A673 (cell line): ENCODE data around the gene VSIG10L. TPM values are rescaled to one million over a fixed set of nuclear protein-coding genes. Genes with fewer than 3 reads are reported as not detected.

Source experiments
- BruUV-seq: library from RNA; stranded (reverse); fragments of 400-500 nt; replicated peaks from 2 replicates; lab custom pipeline; 2021; lab: Mats Ljungman, UMichigan
- CTCF ChIA-PET: fragments of 300-600 bp; sonication (Branson Sonifier 250); formaldehyde crosslinking; loops from one replicate; lab custom pipeline; 2022; ENCODE audit warnings: antibody characterized with exemption; lab: Charles Lee
- POLR2A ChIA-PET: fragments of 300-600 bp; sonication (Branson Sonifier 250); formaldehyde crosslinking; loops from one replicate; lab custom pipeline; 2022; ENCODE audit warnings: antibody characterized with exemption; ENCODE audit not compliant: low non-redundant PET; lab: Charles Lee
- DNase-seq: peaks from one replicate; pipeline ENCODE4 v3.0.0-alpha.2; 2015; ENCODE audit warnings: low spot score
- H3K27ac ChIP-seq: fragments of 200-600 bp; sonication (generic); 2 replicates; pipeline ENCODE4 v1.5.1; 2016; ENCODE audit warnings: mixed run types, low read depth, mild to moderate bottlenecking, mixed read lengths, antibody characterized with exemption, low read length; ENCODE audit not compliant: poor library complexity, severe bottlenecking
- H3K27me3 ChIP-seq: fragments of 200-600 bp; sonication (generic); replicated peaks from 2 replicates; pipeline ENCODE4 v1.6.1; 2017; ENCODE audit warnings: mixed run types, low read depth, mild to moderate bottlenecking, mixed read lengths, antibody characterized with exemption, low read length; ENCODE audit not compliant: insufficient read depth, poor library complexity
- H3K36me3 ChIP-seq: fragments of 200-600 bp; sonication (generic); 2 replicates; pipeline ENCODE4 v1.6.1; 2016; ENCODE audit warnings: mixed run types, mild to moderate bottlenecking, mixed read lengths, antibody characterized with exemption, low read length; ENCODE audit not compliant: insufficient read depth, poor library complexity, severe bottlenecking
- H3K4me1 ChIP-seq: fragments of 200-600 bp; sonication (generic); 2 replicates; pipeline ENCODE4 v1.6.1; 2017; ENCODE audit warnings: mixed run types, mild to moderate bottlenecking, mixed read lengths, antibody characterized with exemption, low read length; ENCODE audit not compliant: insufficient read depth, poor library complexity, severe bottlenecking
- H3K4me3 ChIP-seq: fragments of 200-600 bp; sonication (generic); 2 replicates; pipeline ENCODE4 v1.5.1; 2016; ENCODE audit warnings: low read depth, mixed run types, mild to moderate bottlenecking, mixed read lengths, low read length; ENCODE audit not compliant: poor library complexity, severe bottlenecking
- H3K9me3 ChIP-seq: fragments of 200-600 bp; sonication (generic); 2 replicates; pipeline ENCODE4 v1.6.1; 2016; ENCODE audit warnings: mixed run types, low read depth, mild to moderate bottlenecking, mixed read lengths, antibody characterized with exemption, low read length; ENCODE audit not compliant: poor library complexity, severe bottlenecking
- EZH2 ChIP-seq: fragments of 200-600 bp; sonication (generic); IDR thresholded peaks from 2 replicates; pipeline ENCODE4 v1.6.1; 2017; ENCODE audit warnings: borderline replicate concordance, low read depth, mild to moderate bottlenecking, mixed read lengths, antibody characterized with exemption, low read length; ENCODE audit not compliant: poor library complexity, severe bottlenecking
- intact Hi-C: fragments of 100-400 bp; cut with micrococcal nuclease; formaldehyde crosslinking; loops from one replicate; pipeline ENCODE4 v1.10.0; 2022; ENCODE audit not compliant: unreplicated experiment
- total RNA-seq: library from RNA; stranded (reverse); gene quantifications from 2 replicates; pipeline ENCODE4 v1.2.3, GENCODE V29; 2021
- TF ChIP-seq, protein P1 (sequence below): fragments of 300-800, 200-600 bp; sonication (generic); conservative IDR thresholded peaks from 2 replicates; pipeline ENCODE4 v1.5.1; 2017; ENCODE audit warnings: low read depth, mild to moderate bottlenecking, antibody characterized with exemption, low read length, moderate library complexity, mixed read lengths

VSIG10L gene
- total RNA-seq, 1 experiment from 2014 or later = 0.69 TPM

DNA sequence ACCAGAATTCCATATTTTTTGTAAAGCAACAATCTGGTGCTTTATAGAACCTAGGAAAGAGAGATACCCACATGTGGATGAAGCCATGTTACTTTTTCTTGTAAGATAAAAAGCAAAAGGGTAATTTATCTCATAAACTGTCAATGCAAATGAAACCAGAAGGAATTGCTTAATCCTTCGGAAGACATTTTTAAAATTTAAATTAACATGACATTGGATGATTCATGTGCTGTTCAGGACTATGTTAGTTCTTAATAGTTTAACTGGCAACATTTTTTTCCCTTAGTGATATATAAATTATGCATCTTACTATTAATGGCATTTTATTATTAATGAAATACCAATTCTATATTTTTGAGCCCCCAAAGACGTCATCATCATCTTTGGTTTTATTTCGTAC, 56.3 kb downstream of the VSIG10L start:
- Histone ChIP-seq H3K4me3 (no peak overlapping the region), H3K9me3 (no peaks in the 10 kb centered on the region), H3K36me3 (no peaks in the 10 kb centered on the region), H3K4me1 (no peaks in the 10 kb centered on the region), H3K27me3 (peaks cover 37% of the 10 kb centered on the region), H3K27ac (no peak overlapping the region)
- POLR2A ChIA-PET = no interaction called here
- no peak for TF ChIP-seq EZH2
- TF ChIP-seq, protein P1, sequence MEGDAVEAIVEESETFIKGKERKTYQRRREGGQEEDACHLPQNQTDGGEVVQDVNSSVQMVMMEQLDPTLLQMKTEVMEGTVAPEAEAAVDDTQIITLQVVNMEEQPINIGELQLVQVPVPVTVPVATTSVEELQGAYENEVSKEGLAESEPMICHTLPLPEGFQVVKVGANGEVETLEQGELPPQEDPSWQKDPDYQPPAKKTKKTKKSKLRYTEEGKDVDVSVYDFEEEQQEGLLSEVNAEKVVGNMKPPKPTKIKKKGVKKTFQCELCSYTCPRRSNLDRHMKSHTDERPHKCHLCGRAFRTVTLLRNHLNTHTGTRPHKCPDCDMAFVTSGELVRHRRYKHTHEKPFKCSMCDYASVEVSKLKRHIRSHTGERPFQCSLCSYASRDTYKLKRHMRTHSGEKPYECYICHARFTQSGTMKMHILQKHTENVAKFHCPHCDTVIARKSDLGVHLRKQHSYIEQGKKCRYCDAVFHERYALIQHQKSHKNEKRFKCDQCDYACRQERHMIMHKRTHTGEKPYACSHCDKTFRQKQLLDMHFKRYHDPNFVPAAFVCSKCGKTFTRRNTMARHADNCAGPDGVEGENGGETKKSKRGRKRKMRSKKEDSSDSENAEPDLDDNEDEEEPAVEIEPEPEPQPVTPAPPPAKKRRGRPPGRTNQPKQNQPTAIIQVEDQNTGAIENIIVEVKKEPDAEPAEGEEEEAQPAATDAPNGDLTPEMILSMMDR = no peak
- intact Hi-C loops = no loop called here
- no TSS peak for BruUV-seq
- CTCF ChIA-PET = no interaction called here
- DNase-seq = no peak

DNA sequence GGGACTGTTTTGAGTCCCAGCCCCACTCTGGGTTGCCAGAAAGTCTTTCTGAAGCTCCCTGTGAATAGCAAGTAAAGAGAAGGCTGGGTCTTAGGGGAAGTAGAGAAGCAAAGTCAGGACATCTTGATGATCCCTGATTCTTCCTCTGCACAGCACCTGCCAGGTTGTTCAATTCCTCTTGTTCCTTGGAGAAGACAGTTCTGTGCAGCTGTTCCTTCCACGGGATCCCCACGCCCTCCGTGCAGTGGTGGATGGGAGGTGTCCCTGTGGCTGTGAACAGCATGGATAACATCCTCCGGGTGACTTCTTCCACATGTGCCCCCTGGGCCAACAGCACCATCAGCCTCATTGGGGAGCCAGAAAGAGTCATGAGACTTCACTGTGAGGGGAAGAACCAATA, 59.6 kb downstream of the VSIG10L start:
- Histone ChIP-seq H3K4me3 (no peak overlapping the region), H3K4me1 (no peaks in the 10 kb centered on the region), H3K27ac (no peak overlapping the region), H3K36me3 (no peaks in the 10 kb centered on the region), H3K9me3 (no peaks in the 10 kb centered on the region), H3K27me3 (peaks cover 24% of the 10 kb centered on the region)
- no peak for DNase-seq
- ChIA-PET POLR2A (no interaction called here), CTCF (no interaction called here)
- intact Hi-C loops = no loop called here
- TF ChIP-seq EZH2 = no peak
- TF ChIP-seq, protein P1 = no peak
- BruUV-seq = no TSS peak

Other genes with a start within 250 kb of the VSIG10L start
- gene CTU1, start 233.7 kb downstream of the VSIG10L start, total RNA-seq = 11.8 and 13.4 TPM in 2 replicates
- gene SIGLEC9, start 217.2 kb downstream of the VSIG10L start, total RNA-seq = not detected in 2 replicates
- gene SIGLEC7, start 199.8 kb downstream of the VSIG10L start, total RNA-seq = not detected in 2 replicates
- not detected in 2 replicates for gene CD33, start 117.1 kb downstream of the VSIG10L start, total RNA-seq
- not detected in 2 replicates for gene SIGLECL1, start 91.1 kb downstream of the VSIG10L start, total RNA-seq
- gene IGLON5, start 30.5 kb downstream of the VSIG10L start, total RNA-seq = 0.39 and 0.94 TPM in 2 replicates
- gene ETFB, start 24.2 kb upstream of the VSIG10L start, total RNA-seq = 52.6 and 60.6 TPM in 2 replicates
- not detected in 2 replicates for gene CLDND2, start 26.9 kb upstream of the VSIG10L start, total RNA-seq
- gene NKG7, start 30.5 kb upstream of the VSIG10L start, total RNA-seq = not detected in 2 replicates
- not detected in 2 replicates for gene LIM2, start 45.8 kb upstream of the VSIG10L start, total RNA-seq
- not detected in 2 replicates for gene C19orf84, start 48.5 kb upstream of the VSIG10L start, total RNA-seq
- gene SIGLEC10, start 75.5 kb upstream of the VSIG10L start, total RNA-seq = not detected in 2 replicates
- gene SIGLEC8, start 116.3 kb upstream of the VSIG10L start, total RNA-seq = not detected in 2 replicates
- gene CEACAM18, start 136.4 kb upstream of the VSIG10L start, total RNA-seq = not detected in 2 replicates
- not detected in 2 replicates for gene SIGLEC12, start 159.7 kb upstream of the VSIG10L start, total RNA-seq
- gene SIGLEC6, start 189.5 kb upstream of the VSIG10L start, total RNA-seq = not detected in 2 replicates
- 10.4 and 15.1 TPM in 2 replicates for gene ZNF175, start 229.1 kb upstream of the VSIG10L start, total RNA-seq